HCT116 (cell line): ENCODE measurements around the gene SEPHS1. TPM values are rescaled to one million over a fixed set of nuclear protein-coding genes. Genes with fewer than 3 reads are reported as not detected.
"Not testable (repeated sequence)": the region's sequence is repeated elsewhere in the genome, so short reads cannot be mapped to it uniquely, and the experiment has no call there.

Experiments
- ATAC-seq: fragments of 200-7000 bp; cut with Tn5 transposase; 2 replicates; pipeline ENCODE4 v1.9.1; 2020; ENCODE audit warnings: mild to moderate bottlenecking, moderate library complexity
- BruUV-seq: library from RNA; stranded (reverse); fragments of 400-500 nt; replicated peaks from 2 replicates; lab custom pipeline; 2021; lab: Mats Ljungman, UMichigan
- CTCF ChIA-PET: fragments of 300-600 bp; sonication (Branson Sonifier 250); formaldehyde crosslinking; loops from one replicate; lab custom pipeline; 2021; ENCODE audit warnings: antibody characterized with exemption; lab: Charles Lee
- POLR2A ChIA-PET: fragments of 300-600, 350-600 bp; sonication (Branson Sonifier 250); formaldehyde crosslinking; loops from one replicate; lab custom pipeline; 2021; ENCODE audit warnings: antibody characterized with exemption; lab: Charles Lee
- RAD21 ChIA-PET, 2 experiments: fragments of 300-600 bp; sonication (Branson Sonifier 250); formaldehyde crosslinking; loops; one replicate each; lab custom pipeline; 2023; ENCODE audit warnings: low total read pairs in 2 of 2; ENCODE audit not compliant: uncharacterized antibody in 2 of 2, unreplicated experiment in 2 of 2, low non-redundant PET in 1 of 2; lab: Charles Lee
- DNase-seq: peaks from one replicate; pipeline ENCODE4 v3.0.0-alpha.2; 2010; ENCODE audit warnings: low read depth, low spot score
- H2AFZ ChIP-seq: fragments of 200-600 bp; shearing (Covaris generic), sonication (generic); 2 replicates; pipeline ENCODE4 v1.6.1; 2017; ENCODE audit warnings: low read depth, mixed run types, mixed read lengths, antibody characterized with exemption, low read length; ENCODE audit not compliant: poor library complexity, severe bottlenecking
- H3K27ac ChIP-seq: 2 replicates; pipeline ENCODE4 v1.5.1; 2012; ENCODE audit warnings: low read depth, low read length
- H3K27me3 ChIP-seq: fragments of 200-600 bp; sonication (generic); 2 replicates; pipeline ENCODE4 v1.6.1; 2016; ENCODE audit warnings: mixed run types, low read length, mixed read lengths; ENCODE audit not compliant: insufficient read depth
- H3K36me3 ChIP-seq, 2 experiments: fragments of 200-500 bp in 1 of 2; fragments of 200-600 bp in 1 of 2; sonication (Bioruptor generic) in 1 of 2; sonication (generic) in 1 of 2; 2 replicates each; pipeline versions ENCODE4 v1.5.1 to v1.6.1; 2014 to 2016; ENCODE audit warnings: low read length in 2 of 2, inconsistent platforms in 1 of 2, mixed read lengths in 1 of 2, mixed run types in 1 of 2; ENCODE audit not compliant: insufficient read depth in 2 of 2, control insufficient read depth in 1 of 2
- H3K4me1 ChIP-seq, 2 experiments: fragments of 200-600 bp in 1 of 2; sonication (generic) in 1 of 2; 2 replicates each; pipeline versions ENCODE4 v1.5.1 to v1.6.1; 2012 to 2017; ENCODE audit warnings: low read length in 2 of 2, inconsistent platforms in 1 of 2, mild to moderate bottlenecking in 1 of 2, mixed read lengths in 1 of 2, mixed run types in 1 of 2, moderate library complexity in 1 of 2; ENCODE audit not compliant: insufficient read depth in 2 of 2, control insufficient read depth in 1 of 2
- H3K4me2 ChIP-seq: fragments of 200-600 bp; sonication (generic); 2 replicates; pipeline ENCODE4 v1.6.1; 2017; ENCODE audit warnings: mixed run types, low read length, mixed read lengths
- H3K4me3 ChIP-seq, 2 experiments: fragments of 200-600 bp in 1 of 2; sonication (generic) in 1 of 2; replicated peaks in 1 of 2; 2 replicates each; pipeline ENCODE4 v1.5.1; 2011 to 2016; ENCODE audit warnings: low read length in 2 of 2, control low read depth in 1 of 2, low read depth in 1 of 2, mild to moderate bottlenecking in 1 of 2, mixed read lengths in 1 of 2, mixed run types in 1 of 2
- H3K79me2 ChIP-seq: fragments of 200-600 bp; sonication (generic); 2 replicates; pipeline ENCODE4 v1.6.1; 2017; ENCODE audit warnings: mild to moderate bottlenecking, mixed run types, low read length, moderate library complexity, mixed read lengths; ENCODE audit not compliant: insufficient read depth
- H3K9ac ChIP-seq: fragments of 200-600 bp; sonication (generic); 2 replicates; pipeline ENCODE4 v1.6.1; 2016; ENCODE audit warnings: low read length, mixed read lengths
- H3K9me2 ChIP-seq: fragments of 200-600 bp; sonication (generic), shearing (Covaris generic); 2 replicates; pipeline ENCODE4 v1.6.1; 2017; ENCODE audit warnings: mixed run types, mild to moderate bottlenecking, moderate library complexity; ENCODE audit not compliant: insufficient read depth
- H3K9me3 ChIP-seq, 2 experiments: fragments of 200-500 bp in 1 of 2; fragments of 200-600 bp in 1 of 2; sonication (Bioruptor generic) in 1 of 2; sonication (generic) in 1 of 2; 2 replicates each; pipeline ENCODE4 v1.6.1; 2014 to 2017; ENCODE audit warnings: low read length in 2 of 2, mixed read lengths in 2 of 2, inconsistent platforms in 1 of 2, low read depth in 1 of 2, mild to moderate bottlenecking in 1 of 2, mixed run types in 1 of 2, moderate library complexity in 1 of 2; ENCODE audit not compliant: control insufficient read depth in 1 of 2, insufficient read depth in 1 of 2
- H4K20me1 ChIP-seq: fragments of 200-600 bp; sonication (generic), shearing (Covaris generic); 2 replicates; pipeline ENCODE4 v1.6.1; 2017; ENCODE audit warnings: mixed run types, mild to moderate bottlenecking, moderate library complexity; ENCODE audit not compliant: insufficient read depth
- CBX3 ChIP-seq: IDR thresholded peaks from 2 replicates; pipeline ENCODE4 v1.6.1; 2012; ENCODE audit warnings: low read depth
- EGR1 ChIP-seq: IDR thresholded peaks from 2 replicates; pipeline ENCODE4 v1.6.1; 2012; ENCODE audit warnings: low read depth
- ELF1 ChIP-seq: IDR thresholded peaks from 2 replicates; pipeline ENCODE4 v1.6.1; 2012; ENCODE audit warnings: low read depth, borderline replicate concordance
- EZH2 ChIP-seq: fragments of 200-600 bp; sonication (generic); IDR thresholded peaks from 2 replicates; pipeline ENCODE4 v1.6.1; 2017; ENCODE audit warnings: antibody characterized with exemption, mixed run types
- FOSL1 ChIP-seq: IDR thresholded peaks from 2 replicates; pipeline ENCODE4 v1.6.1; 2012; ENCODE audit warnings: low read depth
- JUND ChIP-seq: IDR thresholded peaks from 2 replicates; pipeline ENCODE4 v1.6.1; 2012
- MAX ChIP-seq: IDR thresholded peaks from 2 replicates; pipeline ENCODE4 v1.6.1; 2012
- POLR2A ChIP-seq: IDR thresholded peaks from 2 replicates; pipeline ENCODE4 v1.7.0; 2011; ENCODE audit warnings: borderline replicate concordance; ENCODE audit not compliant: insufficient read depth, insufficient read length; ENCODE audit errors: extremely low read depth
- RAD21 ChIP-seq: IDR thresholded peaks from 2 replicates; pipeline ENCODE4 v1.6.1; 2012; ENCODE audit warnings: low read depth, mild to moderate bottlenecking
- REST ChIP-seq: IDR thresholded peaks from 2 replicates; pipeline ENCODE4 v1.6.1; 2012; ENCODE audit warnings: low read depth
- SIN3A ChIP-seq: IDR thresholded peaks from 2 replicates; pipeline ENCODE4 v1.6.1; 2012; ENCODE audit warnings: low read depth
- SRF ChIP-seq: IDR thresholded peaks from 2 replicates; pipeline ENCODE4 v1.6.1; 2012; ENCODE audit warnings: low read depth
- TCF7L2 ChIP-seq: IDR thresholded peaks from 2 replicates; pipeline ENCODE4 v1.7.0; 2011; ENCODE audit warnings: borderline replicate concordance, inconsistent platforms; ENCODE audit not compliant: insufficient read depth, insufficient read length; ENCODE audit errors: extremely low read depth
- ZBTB33 ChIP-seq: IDR thresholded peaks from 2 replicates; pipeline ENCODE4 v1.6.1; 2011; ENCODE audit warnings: mild to moderate bottlenecking, low read length, moderate library complexity; ENCODE audit not compliant: insufficient replicate concordance; ENCODE audit errors: extremely low read depth
- ZFX ChIP-seq: fragments of 450-650 bp; IDR thresholded peaks from 2 replicates; pipeline ENCODE4 v1.6.1; 2017
- intact Hi-C: fragments of 100-400 bp; cut with micrococcal nuclease; formaldehyde crosslinking; loops from 2 replicates; pipeline ENCODE4 v1.10.0; 2022
- total RNA-seq: library from RNA; stranded (reverse); gene quantifications from one replicate; pipeline ENCODE4 v1.2.1, GENCODE V29; 2021; ENCODE audit not compliant: unreplicated experiment

Gene SEPHS1
- total RNA-seq, 1 experiment from 2014 or later, result 51.7 TPM

- TF ChIP-seq FOSL1 (no peak), JUND (no peak), POLR2A (no peak), ELF1 (no peak), SIN3A (no peak), RAD21 (no peak), SRF (no peak), REST (no peak), ZFX (no peak), EZH2 (no peak), MAX (no peak), EGR1 (no peak), CBX3 (no peak), ZBTB33 (no peak), TCF7L2 (no peak)
- CTCF ChIA-PET, result interaction anchor here (0.6 to 2.0 kb wide), 2 partner anchors 24 to 27 kb away, joined by 3 to 6 read pairs; no protein-coding TSS in a partner anchor
- peak overlapping the region; percentile 97 for H3K4me2 ChIP-seq
- H3K36me3 ChIP-seq, result no peaks in the 10 kb centered on the region
- RAD21 ChIA-PET, result interaction anchor here in 1 of 2 experiments (0.6 to 1.8 kb wide), 2 partner anchors 11 to 93 kb away, joined by 4 read pairs; no protein-coding TSS in a partner anchor
- no peak for DNase-seq
- no peaks in the 10 kb centered on the region for H3K79me2 ChIP-seq
- intact Hi-C loops, result no loop called here
- no TSS peak for BruUV-seq
- peak overlapping the region; percentile 58 for H3K9ac ChIP-seq
- H3K4me3 ChIP-seq, result peak overlapping the region; percentile 54 to 68
- H3K27me3 ChIP-seq, result no peaks in the 10 kb centered on the region
- H4K20me1 ChIP-seq, result no peaks in the 10 kb centered on the region
- no peaks in the 10 kb centered on the region for H3K9me3 ChIP-seq
- H3K27ac ChIP-seq, result no peak overlapping the region
- peak overlapping the region; percentile 100 for H2AFZ ChIP-seq
- POLR2A ChIA-PET, result interaction anchor here (1.6 to 1.7 kb wide), 2 partner anchors 10 kb away, joined by 3 read pairs; no protein-coding TSS in a partner anchor
- H3K9me2 ChIP-seq, result no peaks in the 10 kb centered on the region
- ATAC-seq, result peak; percentile 73
- peaks cover 18 to 42% of the 10 kb centered on the region in 2 experiments for H3K4me1 ChIP-seq
These were observed 34.8 kb upstream of the SEPHS1 start for GRCh38 chr10:13382703-13383398.

- H3K9me3 ChIP-seq, H3K4me3 ChIP-seq, H3K79me2 ChIP-seq, H3K9ac ChIP-seq, H3K9me2 ChIP-seq, CTCF ChIA-PET, H3K4me2 ChIP-seq, POLR2A ChIA-PET, H4K20me1 ChIP-seq, ATAC-seq, RAD21 ChIA-PET, H2AFZ ChIP-seq, intact Hi-C loops, DNase-seq, H3K27me3 ChIP-seq, H3K27ac ChIP-seq, BruUV-seq, H3K36me3 ChIP-seq: not testable (repeated sequence)
- peaks cover 7 to 16% of the 10 kb centered on the region in 2 experiments; a peak in 3 of 4 replicates for H3K4me1 ChIP-seq
These were observed 31.0 kb upstream of the SEPHS1 start for GRCh38 chr10:13379061-13379460.
